HepG2 (cell line): ENCODE measurements around the gene GPX1. TPM values are rescaled to one million over a fixed set of nuclear protein-coding genes. Genes with fewer than 3 reads are reported as not detected.
"Not testable (repeated sequence)": the region's sequence is repeated elsewhere in the genome, so short reads cannot be mapped to it uniquely, and the experiment has no call there.

Experiments used
- ATAC-seq: fragments of 200-7000 bp; cut with Tn5 transposase; 3 replicates; pipeline ENCODE4 v1.9.1; 2020; ENCODE audit warnings: mild to moderate bottlenecking, moderate library complexity
- BruUV-seq: library from RNA; stranded (reverse); fragments of 400-500 nt; replicated peaks from 2 replicates; lab custom pipeline; 2021; lab: Mats Ljungman, UMichigan
- CTCF ChIA-PET: fragments of 300-600 bp; formaldehyde crosslinking; extraction: SDS; loops from one replicate; lab custom pipeline; 2021; ENCODE audit warnings: low total read pairs, inconsistent platforms, low intra/inter-chr PET ratio; lab: Yijun Ruan, JAX
- POLR2A ChIA-PET: fragments of 350-600 bp; sonication (Branson Sonifier 250); formaldehyde crosslinking; loops from one replicate; lab custom pipeline; 2020; ENCODE audit warnings: antibody characterized with exemption, inconsistent platforms; lab: Yijun Ruan, JAX
- DNase-seq: peaks from one replicate; pipeline ENCODE4 v3.0.0-alpha.2; 2015; ENCODE audit warnings: low spot score
- FAIRE-seq: peaks from 3 replicates; lab custom pipeline; 2011; peaks lifted over from hg19 to GRCh38; lab: Jason Lieb, UNC
- H2AFZ ChIP-seq: one replicate; pipeline ENCODE4 v1.6.1; 2011; ENCODE audit warnings: low read length, inconsistent platforms
- H3K27ac ChIP-seq: fragments of 300-600 bp; 3 replicates; pipeline ENCODE4 v1.8.0; 2011; ENCODE audit warnings: mixed run types, mild to moderate bottlenecking, mixed read lengths, low read length, inconsistent platforms; ENCODE audit not compliant: insufficient read depth; ENCODE audit errors: extremely low read length
- H3K27me3 ChIP-seq, 2 experiments: fragments of 200-600 bp in 1 of 2; 2 replicates in 1 of 2; 3 replicates in 1 of 2; pipeline versions ENCODE4 v1.6.0 to v1.8.0; 2011; ENCODE audit warnings: low read length in 2 of 2, mild to moderate bottlenecking in 2 of 2, moderate library complexity in 2 of 2, inconsistent platforms in 1 of 2; ENCODE audit not compliant: insufficient read depth in 2 of 2, control insufficient read depth in 1 of 2
- H3K36me3 ChIP-seq, 2 experiments: fragments of 200-600 bp in 1 of 2; replicated peaks in 1 of 2; 2 replicates in 1 of 2; 3 replicates in 1 of 2; pipeline versions ENCODE4 v1.5.1 to v1.8.0; 2011; ENCODE audit warnings: low read length in 2 of 2, inconsistent platforms in 1 of 2; ENCODE audit not compliant: insufficient read depth in 2 of 2, control insufficient read depth in 1 of 2
- H3K4me1 ChIP-seq: 2 replicates; pipeline ENCODE4 v1.5.1; 2012; ENCODE audit warnings: low read length, inconsistent platforms; ENCODE audit not compliant: insufficient read depth
- H3K4me2 ChIP-seq: 2 replicates; pipeline ENCODE4 v1.6.0; 2011; ENCODE audit warnings: low read depth, low read length, inconsistent platforms
- H3K4me3 ChIP-seq, 3 experiments: fragments of 200-600 bp in 1 of 3; sonication (generic), shearing (Covaris generic) in 1 of 3; replicated peaks in 1 of 3; 2 replicates each; pipeline ENCODE4 v1.5.1; 2011 to 2016; ENCODE audit warnings: low read length in 3 of 3, inconsistent platforms in 2 of 3, low read depth in 2 of 3, mild to moderate bottlenecking in 2 of 3, control low read depth in 1 of 3, mixed read lengths in 1 of 3; ENCODE audit not compliant: insufficient read depth in 1 of 3
- H3K79me2 ChIP-seq: one replicate; pipeline ENCODE4 v1.6.1; 2011; ENCODE audit warnings: low read length, inconsistent platforms; ENCODE audit not compliant: insufficient read depth
- H3K9ac ChIP-seq: 2 replicates; pipeline ENCODE4 v1.6.0; 2011; ENCODE audit warnings: mild to moderate bottlenecking, low read depth, low read length, inconsistent platforms; ENCODE audit not compliant: insufficient read depth
- H3K9me3 ChIP-seq: 2 replicates; pipeline ENCODE4 v1.5.1; 2012; ENCODE audit warnings: mild to moderate bottlenecking, low read length
- H4K20me1 ChIP-seq: 2 replicates; pipeline ENCODE4 v1.6.0; 2011; ENCODE audit warnings: inconsistent platforms, mild to moderate bottlenecking, low read length, moderate library complexity; ENCODE audit not compliant: insufficient read depth
- CTCF ChIP-seq: sonication (generic); formaldehyde crosslinking; IDR thresholded peaks from 2 replicates; pipeline ENCODE4 v1.5.0; 2020; ENCODE audit warnings: mild to moderate bottlenecking, missing genetic modification reagents, moderate library complexity
- PRDM10 ChIP-seq: sonication (generic); formaldehyde crosslinking; IDR thresholded peaks from 2 replicates; pipeline ENCODE4 v1.4.0; 2020; ENCODE audit warnings: low read depth, missing genetic modification reagents
- SMC3 ChIP-seq: IDR thresholded peaks from 2 replicates; pipeline ENCODE4 v1.6.1; 2011; ENCODE audit warnings: low read length, improper control_type of control experiment
- STAG1 ChIP-seq: sonication (generic); formaldehyde crosslinking; IDR thresholded peaks from 2 replicates; pipeline ENCODE4 v1.4.0; 2020; ENCODE audit warnings: missing genetic modification reagents
- ZBTB44 ChIP-seq: sonication (generic); formaldehyde crosslinking; IDR thresholded peaks from 2 replicates; pipeline ENCODE4 v1.4.0; 2020; ENCODE audit warnings: missing genetic modification reagents
- ZNF362 ChIP-seq: sonication (generic); formaldehyde crosslinking; IDR thresholded peaks from 2 replicates; pipeline ENCODE4 v1.4.0; 2020; ENCODE audit warnings: missing genetic modification reagents, mild to moderate bottlenecking, borderline replicate concordance
- ZNF772 ChIP-seq: sonication (generic); formaldehyde crosslinking; IDR thresholded peaks from 2 replicates; pipeline ENCODE4 v1.5.0; 2020; ENCODE audit warnings: mild to moderate bottlenecking, missing genetic modification reagents
- ZNF792 ChIP-seq: IDR thresholded peaks from 2 replicates; pipeline ENCODE4 v1.6.1; 2016
- WGBS: methylation state at CpG from one replicate; pipeline ENCODE4 v1.1.6; 2017; ENCODE audit warnings: low lambda C conversion rate; 5-methylcytosine and 5-hydroxymethylcytosine counted together
- in situ Hi-C: cut with HindIII; loops from 2 replicates; pipeline ENCODE4 v1.10.0; 2017; ENCODE audit warnings: low pct_unique_long_range_greater_than_20kb; ENCODE audit not compliant: extremely low pct_ligation_motif_present
- intact Hi-C: fragments of 100-400 bp; cut with micrococcal nuclease; formaldehyde crosslinking; loops from one replicate; pipeline ENCODE4 v1.10.0; 2022; ENCODE audit not compliant: unreplicated experiment
- polyA plus RNA-seq, 8 experiments: library from polyadenylated mRNA; depleted of rRNA in 3 of 8; stranded (reverse) in 7 of 8; unstranded in 1 of 8; fragments of >200 nt; fragmentation: Illumina TruSeq in 4 of 8; extraction: Trizol in 4 of 8; gene quantifications; 2 replicates each; pipeline versions ENCODE4 v1.2.1 to v1.2.3, GENCODE V29; 2011 to 2016; ENCODE audit warnings: low read depth in 4 of 8, missing spikeins in 1 of 8, mixed read lengths in 1 of 8; ENCODE audit not compliant: insufficient read depth in 1 of 8
- total RNA-seq, 5 experiments: library from RNA; depleted of rRNA; stranded (reverse); fragments of >200 nt; fragmentation: Illumina TruSeq; extraction: Trizol; gene quantifications; 2 replicates each; pipeline ENCODE4 v1.2.3, GENCODE V29; 2016; ENCODE audit warnings: low read depth in 1 of 5

The GPX1 gene
- total and polyA plus RNA-seq, 2 of the 13 experiments (the other 11 are each of a cell fraction or from before 2014, with no cell fraction given) = 149 to 168 TPM

GRCh38 chr3:49328350-49328749 is 29.8 kb downstream of the GPX1 start:
- intact Hi-C loops, H3K9ac ChIP-seq, H2AFZ ChIP-seq, H3K79me2 ChIP-seq, ATAC-seq, H3K27ac ChIP-seq, H3K4me1 ChIP-seq, H3K4me2 ChIP-seq, H3K4me3 ChIP-seq, DNase-seq, H3K27me3 ChIP-seq, FAIRE-seq, H3K9me3 ChIP-seq, H4K20me1 ChIP-seq, BruUV-seq: not testable (repeated sequence)
- peaks cover 22 to 61% of the 10 kb centered on the region in 2 experiments for H3K36me3 ChIP-seq
- CTCF ChIA-PET = interaction anchor here (1.6 kb wide), 1 partner anchor 121 kb away, joined by 7 read pairs; no protein-coding TSS in a partner anchor
- in situ Hi-C loops = loop anchor here (25.0 kb wide), 1 partner anchor 109 kb away; the partner anchor contains the start of gene NICN1
- WGBS = 100% methylated on average over 2 of the region's 2 CpGs
- POLR2A ChIA-PET = interaction anchor here (1.2 kb wide), 1 partner anchor 12 kb away, joined by 4 read pairs; the partner anchor contains the start of gene USP4

GRCh38 chr3:49327485-49327884 is 30.7 kb downstream of the GPX1 start:
- DNase-seq (peak; percentile 35), ATAC-seq (peak; percentile 81), FAIRE-seq (peak; percentile 76)
- Histone ChIP-seq H3K4me2 (no peak overlapping the region), H3K27me3 (no peaks in the 10 kb centered on the region), H3K79me2 (no peaks in the 10 kb centered on the region), H3K4me1 (no peaks in the 10 kb centered on the region), H2AFZ (no peak overlapping the region), H3K36me3 (peaks cover 28 to 58% of the 10 kb centered on the region in 2 experiments), H4K20me1 (no peaks in the 10 kb centered on the region), H3K4me3 (no peak overlapping the region), H3K9ac (no peak overlapping the region), H3K27ac (no peak overlapping the region), H3K9me3 (no peaks in the 10 kb centered on the region)
- in situ Hi-C loops = loop anchor here (25.0 kb wide), 1 partner anchor 110 kb away; the partner anchor contains the start of gene NICN1
- BruUV-seq = no TSS peak
- ChIA-PET CTCF (interaction anchor here (1.6 kb wide), 1 partner anchor 121 kb away, joined by 7 read pairs; no protein-coding TSS in a partner anchor), POLR2A (interaction anchor here (0.8 kb wide), 1 partner anchor 13 kb away, joined by 3 read pairs; no protein-coding TSS in a partner anchor)
- WGBS = 88% methylated on average over 7 of the region's 7 CpGs
- intact Hi-C loops = loop anchor here (1.0 kb wide), 1 partner anchor 122 kb away; no protein-coding TSS in a partner anchor
- TF ChIP-seq SMC3 (peak; percentile 65; the same call in 1 of the 2 replicates), STAG1 (peak; percentile 62), ZNF792 (no peak), ZNF772 (no peak), PRDM10 (CRISPR knock-in tag) (no peak), CTCF (peak; percentile 48), ZBTB44 (CRISPR knock-in tag) (no peak), ZNF362 (CRISPR knock-in tag) (no peak)
